ENCODE results near the gene CKAP2L. TPM values are rescaled to one million over a fixed set of nuclear protein-coding genes. Genes with fewer than 3 reads are reported as not detected.

The CKAP2L gene
- polyA plus RNA-seq, 1 experiment: 4.4 TPM

- ChIA-PET CTCF (interaction anchor here (0.7 to 2.8 kb wide), 4 partner anchors 11 to 240 kb away, joined by 3 to 10 read pairs (median 4); no protein-coding TSS in a partner anchor), POLR2A (no interaction called here)
- no peaks in the 10 kb centered on the region for H3K9me3 ChIP-seq (ENCODE audit: control insufficient read depth, insufficient read depth, low read length)
- H3K27ac ChIP-seq (ENCODE audit: low read depth, low read length): no peak overlapping the region
- H3K27me3 ChIP-seq (ENCODE audit: control insufficient read depth, insufficient read depth, low read length): no peaks in the 10 kb centered on the region
- no peak for TF ChIP-seq CTCF (IDR thresholded peaks at IDR 0.05; ENCODE audit: low read depth, low read length)
- DNase-seq (ENCODE audit: low read depth, low spot score): no peak
- no peak overlapping the region for H3K4me3 ChIP-seq (ENCODE audit: low read depth, low read length)
Observed at GRCh38 chr2:112701052-112701451, 63.4 kb downstream of the CKAP2L start.

- TF ChIP-seq CTCF (IDR thresholded peaks at IDR 0.05; ENCODE audit: low read depth, low read length): no peak
- Histone ChIP-seq H3K27ac (ENCODE audit: low read depth, low read length) (no peak overlapping the region), H3K4me3 (ENCODE audit: low read depth, low read length) (no peak overlapping the region), H3K27me3 (ENCODE audit: control insufficient read depth, insufficient read depth, low read length) (no peaks in the 10 kb centered on the region), H3K9me3 (ENCODE audit: control insufficient read depth, insufficient read depth, low read length) (no peaks in the 10 kb centered on the region)
- no peak for DNase-seq (ENCODE audit: low read depth, low spot score)
- ChIA-PET CTCF (interaction anchor here (0.7 to 2.8 kb wide), 4 partner anchors 9 to 100 kb away, joined by 3 to 10 read pairs (median 4); no protein-coding TSS in a partner anchor), POLR2A (no interaction called here)
Observed at GRCh38 chr2:112699984-112700667, 64.3 kb downstream of the CKAP2L start.

DNA sequence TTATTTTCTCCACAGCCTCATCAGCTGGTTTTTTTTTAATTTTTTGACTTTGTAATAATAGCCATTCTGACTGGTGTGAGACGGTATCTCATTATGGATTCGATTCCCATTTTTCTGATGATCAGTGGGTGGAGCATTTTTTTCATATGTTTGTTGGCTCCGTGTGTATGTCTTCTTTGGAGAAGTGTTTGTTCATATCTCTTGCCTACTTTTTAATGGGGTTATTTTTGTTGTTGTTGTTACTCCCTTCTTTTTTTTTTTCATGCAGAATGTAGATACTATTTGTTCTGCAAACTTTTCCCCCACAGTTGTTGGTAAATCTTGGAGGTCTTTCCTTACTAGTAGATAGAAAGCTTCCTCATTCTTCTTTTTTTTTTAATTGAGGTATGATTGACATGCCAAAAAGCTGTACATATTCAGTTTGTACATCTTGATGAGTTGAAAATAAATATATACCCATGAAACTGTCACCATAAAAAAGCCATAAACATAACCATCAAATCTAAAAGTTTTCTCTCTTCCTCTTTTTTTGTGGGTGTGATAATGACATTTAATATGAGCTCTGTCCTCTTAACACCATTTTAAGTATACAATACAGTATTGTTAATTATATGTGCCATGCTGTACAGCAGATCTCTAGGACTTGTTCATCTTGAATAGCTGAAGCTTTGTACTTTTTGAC is 65.4 kb downstream of the CKAP2L start:
- CTCF ChIA-PET: interaction anchor here (0.7 to 2.8 kb wide), 5 partner anchors 8 to 99 kb away, joined by 3 to 14 read pairs (median 7); no protein-coding TSS in a partner anchor

DNA sequence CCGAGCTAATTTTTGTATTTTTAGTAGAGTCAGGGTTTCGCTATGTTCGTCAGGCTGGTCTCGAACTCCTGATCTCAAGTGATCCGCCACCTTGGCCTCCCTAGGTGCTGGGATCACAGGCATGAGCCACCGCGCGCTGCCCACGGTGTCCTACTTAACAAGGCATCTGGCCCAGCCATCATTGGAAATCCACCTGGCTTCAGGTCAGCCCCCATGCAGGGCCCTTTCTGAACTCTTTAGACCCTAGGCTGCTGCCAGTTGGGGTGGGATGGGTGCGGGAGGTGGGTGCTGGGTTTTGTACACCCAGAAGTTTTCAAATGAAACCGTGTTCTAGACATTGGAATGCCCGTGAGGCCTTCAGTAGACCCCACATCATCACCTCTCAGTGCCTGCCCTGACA is 70.2 kb downstream of the CKAP2L start:
- Histone ChIP-seq H3K27me3 (ENCODE audit: control insufficient read depth, insufficient read depth, low read length) (no peaks in the 10 kb centered on the region), H3K4me3 (ENCODE audit: low read depth, low read length) (no peak overlapping the region), H3K9me3 (ENCODE audit: control insufficient read depth, insufficient read depth, low read length) (no peaks in the 10 kb centered on the region), H3K27ac (ENCODE audit: low read depth, low read length) (no peak overlapping the region)
- no peak for DNase-seq (ENCODE audit: low read depth, low spot score)
- ChIA-PET POLR2A (no interaction called here), CTCF (interaction anchor here (0.6 to 0.7 kb wide), 3 partner anchors 21 to 159 kb away, joined by 3 to 5 read pairs (median 3); no protein-coding TSS in a partner anchor)
- TF ChIP-seq CTCF (IDR thresholded peaks at IDR 0.05; ENCODE audit: low read depth, low read length): no peak

More for the DNA sequence above, 65.4 kb downstream of the CKAP2L start:
- DNase-seq (ENCODE audit: low read depth, low spot score): no peak
- Histone ChIP-seq H3K27me3 (ENCODE audit: control insufficient read depth, insufficient read depth, low read length) (no peaks in the 10 kb centered on the region), H3K27ac (ENCODE audit: low read depth, low read length) (no peak overlapping the region), H3K4me3 (ENCODE audit: low read depth, low read length) (no peak overlapping the region), H3K9me3 (ENCODE audit: control insufficient read depth, insufficient read depth, low read length) (no peaks in the 10 kb centered on the region)
- no peak for TF ChIP-seq CTCF (IDR thresholded peaks at IDR 0.05; ENCODE audit: low read depth, low read length)
- POLR2A ChIA-PET: no interaction called here

DNA sequence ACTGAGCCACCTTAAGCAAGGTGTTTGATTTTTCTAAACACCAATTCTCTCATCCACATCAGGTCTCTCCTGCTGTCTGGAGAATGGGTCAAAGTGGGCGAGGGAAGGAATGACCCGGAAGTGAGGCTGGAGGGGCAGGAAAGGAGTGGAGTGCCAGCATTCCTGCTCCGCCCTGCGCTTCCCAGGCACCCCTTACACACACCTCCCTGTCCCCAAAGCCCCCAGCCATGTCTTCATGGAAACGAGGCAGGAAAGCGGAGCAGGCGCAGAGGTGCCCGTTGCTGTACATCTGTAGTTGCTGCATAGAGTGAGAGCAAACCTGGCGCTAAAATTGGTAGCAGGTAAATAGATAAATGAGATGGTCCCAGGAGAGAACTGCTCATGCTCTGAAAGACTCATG is 70.8 kb downstream of the CKAP2L start:
- H3K27ac ChIP-seq (ENCODE audit: low read depth, low read length): no peak overlapping the region
- no peaks in the 10 kb centered on the region for H3K27me3 ChIP-seq (ENCODE audit: control insufficient read depth, insufficient read depth, low read length)
- ChIA-PET CTCF (interaction anchor here (0.6 kb wide), 1 partner anchor 59 kb away, joined by 3 read pairs; no protein-coding TSS in a partner anchor), POLR2A (no interaction called here)
- no peaks in the 10 kb centered on the region for H3K9me3 ChIP-seq (ENCODE audit: control insufficient read depth, insufficient read depth, low read length)
- no peak for TF ChIP-seq CTCF (IDR thresholded peaks at IDR 0.05; ENCODE audit: low read depth, low read length)
- DNase-seq (ENCODE audit: low read depth, low spot score): no peak
- H3K4me3 ChIP-seq (ENCODE audit: low read depth, low read length): no peak overlapping the region
